T-helper 2 cell treated with Interferon-gamma antibody and Interleukin-4, amounts not matched to agents 100 ng/mL and 5 ng/mL, for 36 hours (primary cell): ENCODE measurements around the gene HDAC5. TPM values are rescaled to one million over a fixed set of nuclear protein-coding genes. Genes with fewer than 3 reads are reported as not detected.
"Not testable (repeated sequence)": the region's sequence is repeated elsewhere in the genome, so short reads cannot be mapped to it uniquely, and the experiment has no call there.

ENCODE experiments used
- intact Hi-C: fragments of 100-400 bp; cut with micrococcal nuclease; formaldehyde crosslinking; loops from one replicate; pipeline ENCODE4 v1.15.1; 2023
- total RNA-seq: library from RNA; stranded (reverse); gene quantifications from 2 replicates; pipeline ENCODE4 v1.2.3, GENCODE V29; 2022

The HDAC5 gene
- total RNA-seq, 1 donor from 2014 or later: 10.3 TPM

DNA sequence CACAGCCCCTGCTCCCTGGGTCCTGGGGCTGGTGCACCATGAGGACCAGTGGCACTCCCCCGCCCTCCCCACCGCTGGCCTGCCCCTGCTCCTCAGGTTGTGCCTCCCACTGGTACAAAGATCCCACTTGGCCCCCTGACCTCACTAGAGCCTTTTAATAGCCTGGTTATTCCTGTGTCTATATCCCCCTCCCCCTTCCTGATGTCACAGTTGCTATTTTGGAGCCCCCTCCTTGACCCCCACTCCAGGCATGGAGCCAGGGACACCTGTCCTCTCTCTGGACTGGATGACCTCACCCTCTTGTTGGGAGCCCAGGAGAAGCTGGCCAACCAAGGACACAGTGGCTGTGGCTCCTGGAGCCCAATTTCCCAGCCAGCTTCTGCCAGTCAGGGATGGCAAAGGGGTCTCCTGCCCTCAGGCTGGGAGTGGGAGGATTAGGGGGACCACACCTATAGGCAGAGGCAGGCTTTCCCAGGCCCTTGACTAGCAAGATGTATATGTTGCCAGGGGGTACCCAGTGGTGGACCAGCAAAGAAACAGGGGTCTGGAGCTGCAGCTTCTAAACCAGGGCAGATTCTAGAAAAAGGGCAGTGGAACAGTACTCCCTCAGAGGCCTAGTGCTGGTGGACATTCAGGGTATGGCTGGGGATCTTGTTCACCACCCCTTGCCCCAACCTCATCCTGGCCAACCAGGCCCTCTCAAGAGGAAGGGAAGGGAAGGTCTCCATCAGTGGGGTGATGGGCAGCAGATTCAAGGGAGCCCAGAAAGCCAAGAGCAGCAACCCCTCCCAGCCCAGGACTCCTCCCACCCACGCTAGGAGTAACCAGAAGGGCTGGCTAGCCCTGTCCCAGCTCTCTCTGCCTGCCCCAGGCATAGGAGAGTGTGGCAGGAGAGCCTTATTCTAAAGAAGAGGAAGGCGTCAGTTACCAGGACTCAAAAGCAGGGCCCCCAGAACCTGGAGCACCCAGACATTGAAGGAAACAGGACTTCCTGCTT lies 10.9 kb downstream of the HDAC5 start:
- intact Hi-C loops: loop anchor here (10.0 kb wide), 1 partner anchor 178 kb away; no protein-coding TSS in a partner anchor

DNA sequence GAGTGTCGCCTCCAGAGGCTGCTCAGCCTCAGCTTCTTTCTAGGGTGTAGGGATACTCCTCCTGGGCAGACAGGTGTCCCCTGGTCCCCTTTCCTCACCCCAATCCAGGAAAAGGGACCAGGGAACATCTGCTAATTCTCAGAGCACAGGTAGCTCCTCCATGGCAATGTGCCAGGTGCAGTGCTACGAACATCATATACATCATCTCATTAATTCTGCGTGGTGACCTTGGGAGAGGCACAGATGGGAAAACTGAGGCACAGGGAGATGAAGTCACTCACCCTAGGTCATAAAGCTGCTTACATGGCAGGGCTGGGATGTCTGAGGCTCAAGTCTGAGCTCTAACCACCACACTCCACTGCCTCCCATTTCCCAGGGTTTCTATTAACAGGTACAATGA lies 11.7 kb downstream of the HDAC5 start:
- intact Hi-C loops: loop anchor here (10.0 kb wide), 1 partner anchor 177 kb away; no protein-coding TSS in a partner anchor

DNA sequence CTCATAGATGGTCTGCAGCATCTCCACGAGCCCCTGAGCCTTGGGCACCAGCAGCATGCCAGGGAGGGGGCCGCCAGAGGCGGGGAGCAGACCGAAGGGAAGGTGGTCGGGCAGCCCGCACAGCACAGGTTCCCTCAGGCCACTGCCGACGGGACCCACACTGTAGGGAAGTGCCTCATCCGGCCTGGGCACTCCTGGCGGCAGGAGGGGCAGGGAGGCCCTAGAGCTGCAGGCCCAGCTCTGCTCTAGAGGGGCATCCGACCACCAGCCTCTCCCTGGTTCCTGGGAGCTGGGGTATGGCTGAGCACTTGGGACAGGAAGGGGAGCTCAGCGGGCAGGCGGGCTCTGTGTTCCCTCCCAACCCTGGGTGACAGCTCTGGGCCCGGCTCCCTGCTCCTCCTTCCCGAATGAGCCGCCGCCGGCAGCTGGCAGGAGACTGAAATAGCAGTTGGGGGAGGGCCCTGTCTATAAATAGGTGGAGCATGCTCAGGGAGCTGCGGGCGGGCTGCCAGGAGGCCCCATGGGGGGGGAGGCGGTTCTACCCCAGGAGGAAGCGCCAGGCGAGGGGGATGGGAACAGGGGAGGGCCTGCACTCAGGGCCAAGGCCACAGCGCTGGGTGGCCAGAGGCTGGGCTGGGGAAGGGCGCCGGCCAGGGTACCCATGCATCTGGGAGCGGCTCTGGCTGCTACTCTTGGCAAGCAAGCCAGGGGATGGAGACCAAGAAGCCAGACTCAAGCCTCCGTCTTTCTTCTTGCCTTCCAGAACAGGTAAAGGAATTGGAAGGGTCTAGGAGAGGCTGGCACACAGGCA lies 12.4 kb downstream of the HDAC5 start:
- intact Hi-C loops: loop anchor here (10.0 kb wide), 1 partner anchor 176 kb away; no protein-coding TSS in a partner anchor

DNA sequence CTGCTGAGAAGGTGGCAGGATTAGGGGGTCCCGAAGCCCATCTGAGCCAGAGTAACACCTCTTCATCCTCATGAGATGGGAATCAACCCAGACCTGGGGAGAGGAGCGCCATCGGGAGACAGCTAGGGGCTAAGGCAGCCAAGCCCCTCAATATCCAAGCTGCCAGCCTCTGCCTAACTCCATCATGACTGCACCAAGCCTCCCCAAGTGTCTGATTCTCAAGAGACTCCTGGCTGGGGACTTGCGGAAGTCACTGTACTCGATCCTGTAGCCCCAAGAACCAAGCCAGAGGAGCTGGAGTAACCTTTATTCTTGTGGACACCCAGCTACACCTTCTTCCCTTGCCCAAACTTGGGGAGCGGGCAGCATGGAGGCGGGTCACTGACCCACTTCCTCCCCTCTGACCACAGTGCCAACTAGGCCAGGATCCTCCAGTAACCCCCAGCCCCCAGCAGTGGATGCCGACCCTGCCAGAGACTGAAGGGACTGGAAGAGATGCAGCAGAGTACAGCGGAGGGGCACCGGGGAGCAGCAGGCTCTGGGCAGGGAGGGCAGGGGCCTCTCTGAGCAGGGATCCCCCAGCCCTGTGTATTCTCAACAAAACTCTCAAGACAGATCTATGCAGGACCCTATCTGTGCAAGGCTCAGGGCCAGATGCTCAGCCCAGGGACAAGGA lies 13.3 kb downstream of the HDAC5 start:
- intact Hi-C loops: loop anchor here (10.0 kb wide), 1 partner anchor 175 kb away; no protein-coding TSS in a partner anchor

DNA sequence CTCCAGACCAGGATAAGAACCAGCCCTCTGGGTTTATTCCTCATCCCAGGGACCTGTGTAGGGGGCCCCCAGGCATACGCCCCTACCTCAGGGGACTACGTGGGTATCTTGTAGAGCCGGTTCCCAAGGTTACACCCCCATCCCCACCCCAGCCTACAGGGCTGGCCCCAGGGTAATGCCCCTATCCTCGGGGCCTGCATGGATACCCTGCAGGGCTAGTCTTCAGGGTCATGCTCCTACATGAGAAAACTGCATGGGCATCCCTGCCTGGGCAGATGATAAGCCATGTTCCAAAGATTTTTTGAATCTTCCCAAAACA lies 14.2 kb downstream of the HDAC5 start:
- intact Hi-C loops: no loop called here

DNA sequence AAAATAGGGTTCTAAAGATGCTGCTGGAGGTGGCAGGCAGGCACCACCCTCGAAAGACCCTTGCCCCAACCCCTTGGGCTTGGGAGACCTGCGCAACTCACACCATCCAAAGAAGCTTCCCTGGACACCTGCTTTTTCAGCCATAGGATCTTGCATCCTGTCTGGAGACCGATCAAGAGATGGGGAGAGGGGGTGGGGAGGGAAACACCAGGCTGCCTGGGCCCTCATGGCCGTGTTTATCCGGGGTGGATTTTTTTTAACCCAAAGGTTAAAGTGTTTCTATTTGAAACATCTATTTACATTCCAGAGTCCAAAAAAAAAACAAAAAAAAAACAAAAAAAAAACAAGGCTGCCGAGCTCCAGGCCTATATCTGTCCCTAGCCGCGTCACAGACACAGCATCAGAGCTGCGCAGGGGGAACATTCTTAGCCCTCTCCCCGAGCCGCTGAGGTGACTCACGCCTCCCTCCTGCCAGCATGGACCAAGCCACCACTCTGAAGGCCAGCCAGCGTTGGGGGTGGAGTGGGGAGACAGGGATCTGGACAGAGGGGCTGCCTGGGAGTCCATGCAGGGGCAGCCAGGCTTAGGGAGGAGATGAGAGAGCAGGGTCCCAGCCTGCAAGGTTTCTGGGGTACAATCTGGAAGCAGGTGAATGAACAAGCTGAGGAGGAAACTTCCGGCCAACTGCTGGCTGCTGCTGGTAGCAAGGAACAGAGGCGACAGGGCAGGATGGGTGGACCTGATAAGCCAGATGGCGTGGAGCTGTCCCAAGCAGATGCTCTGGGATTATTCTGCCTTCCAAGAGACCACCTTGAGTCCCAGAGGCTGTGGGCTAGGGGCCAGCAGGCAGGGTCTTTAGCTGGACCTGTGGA lies 14.8 kb downstream of the HDAC5 start:
- intact Hi-C loops: no loop called here

DNA sequence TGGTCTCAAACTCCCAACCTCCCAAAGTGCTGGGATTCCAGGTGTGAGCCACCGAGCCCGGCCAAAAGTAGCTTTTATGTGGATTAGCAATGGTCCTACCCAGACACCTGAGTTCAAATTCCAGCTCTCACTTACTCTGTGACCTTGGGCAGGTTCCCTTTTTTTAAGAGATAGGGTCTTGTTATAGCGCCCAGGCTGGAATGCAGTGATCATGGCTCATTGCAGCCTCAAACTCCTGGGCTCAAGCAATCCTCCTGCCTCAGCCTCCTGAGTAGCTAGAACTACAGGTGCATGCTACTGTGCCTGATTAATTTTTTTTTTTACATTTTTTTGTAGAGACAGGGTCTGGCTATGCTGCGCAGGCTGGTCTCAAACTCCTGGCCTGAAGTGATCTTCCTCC lies 16.6 kb downstream of the HDAC5 start:
- intact Hi-C loops: no loop called here

DNA sequence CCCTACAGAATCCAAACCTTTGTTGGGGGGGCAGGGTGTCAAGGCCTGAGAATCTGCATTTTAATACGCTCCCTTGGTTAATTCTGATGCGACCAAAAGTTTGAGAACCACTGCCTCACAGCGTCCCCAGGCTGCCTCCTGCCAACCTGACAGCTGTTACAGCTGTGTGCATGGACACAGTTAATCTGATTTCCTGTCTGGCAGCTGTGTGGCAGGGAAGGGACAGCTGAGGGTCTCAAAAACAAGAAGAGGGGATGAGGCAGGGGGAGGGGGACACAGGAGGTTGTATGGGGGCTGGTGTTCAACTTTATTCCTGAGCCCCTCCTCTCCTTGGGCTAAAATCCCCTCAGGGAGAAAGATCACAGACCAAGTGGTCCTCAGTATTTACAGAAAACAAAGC lies 17.5 kb downstream of the HDAC5 start:
- intact Hi-C loops: no loop called here

DNA sequence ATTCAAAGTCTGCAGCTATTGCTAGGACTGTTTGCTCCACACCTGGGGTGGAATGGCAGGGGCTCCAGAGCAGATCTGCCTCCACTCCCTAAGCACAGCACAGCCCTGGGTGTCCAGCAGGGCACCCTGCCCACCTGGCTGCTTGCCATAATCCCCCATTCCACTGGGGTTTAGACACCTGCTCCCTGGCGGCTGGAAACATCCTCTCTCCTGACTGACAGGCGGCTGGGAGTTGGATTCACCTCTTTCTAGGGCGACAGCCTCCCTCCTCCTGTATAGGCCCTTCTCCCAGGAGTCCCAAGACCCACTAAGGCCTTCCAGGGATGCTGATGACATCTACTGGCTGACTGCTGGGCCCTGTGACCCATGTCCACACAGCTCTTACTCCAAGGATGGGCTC lies 18.0 kb downstream of the HDAC5 start:
- intact Hi-C loops: no loop called here

DNA sequence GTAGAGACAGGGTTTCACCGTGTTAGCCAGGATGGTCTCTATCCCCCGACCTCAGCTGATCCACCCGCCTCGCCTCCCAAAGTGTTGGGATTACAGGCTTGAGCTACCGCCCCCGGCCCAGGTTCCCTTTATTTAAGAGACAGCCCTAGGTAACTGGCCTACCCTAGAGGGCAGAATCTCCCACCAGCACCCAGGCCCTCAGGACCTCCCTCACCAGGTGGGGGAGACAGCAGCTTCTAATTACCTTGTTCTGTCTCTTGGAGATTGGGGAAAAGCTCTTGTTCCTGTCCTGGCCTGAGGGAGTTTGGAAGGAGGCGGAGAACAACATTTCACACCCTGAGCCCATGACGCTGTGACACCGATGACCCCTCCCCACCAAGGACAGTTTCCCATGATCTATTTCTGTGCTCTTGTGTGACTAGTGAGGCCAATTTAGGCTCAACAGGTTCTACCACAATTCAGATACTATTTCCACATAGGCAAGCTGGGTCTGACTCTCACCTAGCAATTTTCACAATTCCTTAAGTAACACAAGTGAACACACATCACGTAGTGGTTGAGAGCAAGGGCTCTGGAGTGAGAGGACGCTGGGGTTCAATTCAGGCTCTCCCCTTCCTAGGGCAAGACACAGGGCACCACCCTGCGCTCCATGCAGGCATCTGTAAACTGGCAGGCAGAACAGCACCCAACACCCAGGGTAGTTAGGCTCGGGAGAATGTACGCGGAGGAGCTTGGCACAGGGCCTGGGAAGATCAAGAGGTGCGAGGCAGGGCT lies 20.4 kb downstream of the HDAC5 start:
- intact Hi-C loops: no loop called here

DNA sequence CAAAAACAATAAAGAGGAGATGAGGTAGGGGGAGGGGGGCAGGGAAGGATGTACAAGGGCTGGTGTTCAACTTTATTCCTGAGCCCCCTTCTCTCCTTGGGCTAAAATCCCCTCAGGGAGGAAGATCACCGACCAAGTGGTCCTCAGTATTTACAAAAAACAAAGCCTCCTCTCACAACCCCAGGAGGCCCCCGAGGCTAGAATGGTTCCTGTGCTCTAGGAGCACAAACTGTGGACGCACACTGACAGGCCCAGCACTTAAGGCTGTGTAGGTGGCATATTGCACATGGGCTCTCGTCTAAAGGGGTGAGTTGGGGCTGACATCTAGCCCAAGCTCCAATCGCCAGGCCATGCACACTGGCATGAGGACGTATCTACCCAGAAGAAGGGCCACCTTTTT lies 21.6 kb downstream of the HDAC5 start:
- intact Hi-C loops: not testable (repeated sequence)

DNA sequence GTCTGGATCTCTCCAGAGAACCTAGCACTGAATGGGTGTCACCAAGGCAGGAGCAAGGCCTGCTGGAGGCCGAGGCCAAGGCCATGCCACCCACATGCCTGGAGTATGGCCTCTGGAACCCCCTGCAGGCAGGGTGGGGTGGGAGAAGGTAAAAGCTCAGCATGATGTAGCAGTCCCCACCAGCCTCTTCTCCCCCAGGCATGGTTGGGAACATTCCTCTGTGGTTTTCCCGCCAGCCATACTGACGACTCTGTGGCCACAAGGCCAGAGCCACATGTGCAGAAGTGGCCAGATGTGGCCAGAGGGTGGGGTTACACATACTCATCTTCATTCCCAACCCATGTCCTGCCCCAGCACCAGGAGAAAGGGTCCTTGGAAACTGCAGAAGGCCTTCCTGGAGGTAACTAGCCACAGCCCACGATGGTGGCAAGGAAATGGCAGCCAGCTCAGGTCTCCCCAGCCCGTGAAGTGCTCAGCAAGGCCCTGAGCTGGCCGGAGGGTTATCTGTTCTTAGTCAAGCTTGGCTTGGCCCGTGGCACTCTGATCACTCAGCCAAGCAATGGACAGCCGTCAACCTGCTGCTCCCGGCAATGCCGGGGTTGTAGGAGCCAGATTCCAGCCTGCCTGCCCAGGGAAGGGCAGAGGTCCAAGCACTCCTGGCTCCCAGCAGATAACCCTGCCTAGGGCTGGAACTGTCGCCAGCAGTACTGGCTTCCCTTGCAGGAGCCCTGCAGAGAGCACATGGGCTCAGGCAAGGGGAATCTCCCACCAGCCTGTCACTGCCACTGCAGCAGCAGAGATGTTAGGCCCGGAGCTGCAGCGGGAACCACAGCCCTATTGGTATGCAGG lies 26.1 kb downstream of the HDAC5 start:
- intact Hi-C loops: no loop called here

DNA sequence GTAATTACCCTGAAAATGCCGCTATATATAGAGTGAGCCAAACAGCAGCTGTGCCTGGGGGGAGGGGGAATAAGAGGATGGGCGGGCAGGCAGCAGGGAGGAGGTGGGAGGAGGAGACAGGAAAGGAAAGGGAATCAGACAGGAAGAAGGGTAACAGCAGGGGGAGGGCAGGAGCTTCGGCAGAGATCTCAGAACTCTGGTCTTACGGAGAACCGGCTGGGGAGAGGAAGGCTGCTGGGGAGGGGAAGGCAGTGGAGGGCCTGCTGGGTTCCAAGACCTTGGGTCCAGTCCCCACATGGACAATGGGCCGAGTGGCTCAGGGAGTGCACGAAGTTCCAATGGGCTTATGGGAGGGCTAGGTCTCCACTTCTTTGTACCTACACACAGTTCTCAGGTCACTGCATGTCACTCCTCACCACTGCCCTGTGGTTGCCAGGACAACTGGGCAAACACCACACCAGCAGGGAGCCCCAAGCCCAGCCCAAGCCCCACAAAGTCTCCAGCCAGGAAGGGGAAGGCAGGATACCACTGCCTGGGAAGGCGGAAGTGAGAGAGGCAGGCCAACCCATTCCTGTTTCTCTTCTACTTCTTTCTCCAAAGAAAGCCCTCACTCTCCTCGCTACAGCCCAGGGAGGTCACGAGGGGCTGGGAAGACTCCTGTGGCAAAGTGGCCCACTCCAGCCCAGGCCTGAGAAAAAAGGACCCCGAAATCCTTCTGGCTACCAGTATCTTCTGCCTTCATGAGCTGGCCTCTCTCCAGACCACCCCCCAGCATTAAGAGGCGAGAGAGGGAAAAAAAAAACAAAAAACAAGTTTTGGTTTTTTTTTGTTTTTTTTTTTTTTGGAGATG lies 27.6 kb downstream of the HDAC5 start:
- intact Hi-C loops: no loop called here

DNA sequence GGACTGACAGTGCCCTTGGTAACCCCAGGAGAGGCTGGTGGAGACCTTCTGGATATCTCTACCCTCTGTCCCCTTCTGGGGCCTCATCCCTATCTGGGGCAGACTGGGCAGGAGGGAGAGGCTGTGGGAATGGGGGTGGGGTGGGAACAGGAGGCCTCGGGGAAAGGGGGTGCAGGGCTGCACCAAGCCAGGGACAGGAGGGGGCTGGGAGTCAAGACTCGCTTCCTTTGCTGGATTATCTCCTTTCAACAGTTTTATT lies 28.1 kb downstream of the HDAC5 start:
- intact Hi-C loops: no loop called here

DNA sequence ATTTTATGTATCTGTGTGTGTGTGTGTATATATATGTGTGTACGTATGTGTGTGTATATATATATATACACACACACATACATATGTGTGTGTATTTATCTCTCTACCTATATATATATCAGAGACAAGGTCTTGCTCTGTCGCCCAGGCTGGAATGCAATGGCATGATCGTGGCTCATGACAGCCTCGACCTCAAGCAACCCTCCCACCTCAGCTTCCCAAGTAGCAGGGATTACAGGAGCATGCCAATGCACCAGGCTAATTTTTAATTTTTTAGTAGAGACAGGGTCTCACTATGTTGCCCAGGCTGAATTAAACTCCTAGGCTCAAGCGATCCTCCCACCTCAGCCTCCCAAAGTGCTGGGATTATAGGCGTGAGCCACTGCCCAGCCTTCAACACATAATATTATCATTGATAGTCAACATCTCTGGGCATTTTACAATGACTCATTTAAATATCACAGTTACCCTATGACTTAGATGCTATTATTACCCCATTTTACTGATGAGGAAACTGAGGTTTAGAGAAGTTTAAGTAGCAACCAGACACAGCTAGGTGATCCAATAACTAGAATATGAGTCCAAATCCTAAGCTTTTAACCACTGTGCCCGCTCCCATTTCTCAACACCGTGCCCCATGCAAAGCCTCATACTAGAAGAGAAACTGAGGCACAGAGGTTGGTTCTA lies 28.6 kb downstream of the HDAC5 start:
- intact Hi-C loops: no loop called here

DNA sequence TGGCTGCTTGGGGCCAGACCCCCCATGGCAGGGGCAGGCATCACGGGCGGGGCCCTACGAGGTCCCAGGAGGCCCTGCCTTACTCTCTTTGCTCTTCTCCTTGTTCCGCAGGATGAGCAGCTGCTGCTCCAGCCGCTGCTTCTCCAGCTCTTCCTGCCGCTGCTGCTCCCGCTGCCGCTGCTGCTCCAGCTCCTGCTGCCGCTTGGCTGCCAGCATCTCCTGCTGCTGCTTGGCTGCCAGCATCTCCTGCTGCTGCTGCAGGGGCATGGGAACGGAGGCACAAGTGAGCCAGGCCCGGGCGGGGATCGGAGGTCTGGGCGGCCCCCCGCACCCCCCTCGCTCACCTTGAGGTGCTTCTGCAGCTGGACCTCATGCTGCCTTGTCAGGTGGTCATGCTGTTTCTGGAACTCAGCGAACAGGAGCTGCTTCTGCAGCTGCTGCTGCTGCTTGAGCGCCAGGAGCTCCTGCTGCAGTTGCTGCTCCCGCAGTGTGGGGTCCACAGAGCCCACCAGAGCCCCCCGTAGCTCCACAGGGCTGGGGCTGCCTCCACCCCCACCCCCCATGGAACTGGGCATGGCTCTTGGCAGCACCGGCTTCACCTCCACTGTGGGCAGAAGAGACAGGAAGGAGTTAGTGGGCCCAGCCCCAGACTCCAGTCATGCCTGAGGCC lies 30.1 kb downstream of the HDAC5 start:
- intact Hi-C loops: no loop called here

DNA sequence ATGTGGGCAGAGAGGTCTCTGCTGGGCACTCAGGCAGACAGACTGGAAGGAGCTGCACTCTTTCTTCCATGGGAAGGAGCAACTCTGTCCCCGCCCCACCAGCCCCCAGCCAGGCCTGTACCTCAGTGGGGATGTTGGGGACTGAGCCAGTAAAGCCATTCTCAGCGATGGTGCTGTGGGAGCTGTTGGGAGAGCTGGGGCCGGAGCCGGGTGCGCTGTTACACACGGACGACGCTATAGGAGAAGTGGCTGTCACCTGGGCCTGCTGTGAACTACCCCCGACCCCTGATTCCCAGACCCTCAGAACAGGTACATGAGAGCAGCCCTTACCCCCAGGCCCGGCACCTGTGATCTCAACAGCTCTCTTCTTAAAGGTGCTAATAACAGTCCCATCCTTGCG lies 31.4 kb downstream of the HDAC5 start:
- intact Hi-C loops: no loop called here
